OCI-LY3 (cell line): ENCODE results near the gene TULP1.

Source experiments
- EZH2phosphoT487 ChIP-seq: fragments of 200-600 bp; shearing (Covaris generic); IDR thresholded peaks from 2 replicates; pipeline ENCODE4 v1.6.1; 2018; ENCODE audit warnings: antibody characterized with exemption, mixed run types, low read depth
- TF ChIP-seq, protein P1 (sequence below): fragments of 200-600, 300-600 bp; sonication (generic); IDR thresholded peaks from 2 replicates; pipeline ENCODE4 v1.5.1; 2014; ENCODE audit warnings: antibody characterized with exemption, low read length, low read depth

DNA sequence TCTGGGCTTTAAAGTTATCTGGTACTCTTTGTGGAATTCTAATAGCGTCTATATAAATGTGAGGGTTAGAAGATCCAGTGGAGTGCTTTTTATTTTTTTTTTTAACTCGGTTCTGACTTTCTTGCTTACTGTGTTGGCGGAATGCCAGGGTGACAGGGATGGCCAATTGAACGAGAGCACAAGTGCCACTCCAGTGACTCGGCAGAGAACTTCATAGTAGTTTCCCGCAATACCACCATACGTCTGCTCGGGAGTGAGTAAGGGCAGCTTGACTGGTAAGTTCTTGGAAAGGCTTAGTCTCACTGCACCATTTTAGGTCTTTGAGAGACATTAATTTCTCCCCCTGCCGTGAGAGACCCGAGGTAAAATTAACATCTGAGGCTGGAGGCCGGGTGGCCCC lies 49.4 kb upstream of the TULP1 start:
- TF ChIP-seq, protein P1, sequence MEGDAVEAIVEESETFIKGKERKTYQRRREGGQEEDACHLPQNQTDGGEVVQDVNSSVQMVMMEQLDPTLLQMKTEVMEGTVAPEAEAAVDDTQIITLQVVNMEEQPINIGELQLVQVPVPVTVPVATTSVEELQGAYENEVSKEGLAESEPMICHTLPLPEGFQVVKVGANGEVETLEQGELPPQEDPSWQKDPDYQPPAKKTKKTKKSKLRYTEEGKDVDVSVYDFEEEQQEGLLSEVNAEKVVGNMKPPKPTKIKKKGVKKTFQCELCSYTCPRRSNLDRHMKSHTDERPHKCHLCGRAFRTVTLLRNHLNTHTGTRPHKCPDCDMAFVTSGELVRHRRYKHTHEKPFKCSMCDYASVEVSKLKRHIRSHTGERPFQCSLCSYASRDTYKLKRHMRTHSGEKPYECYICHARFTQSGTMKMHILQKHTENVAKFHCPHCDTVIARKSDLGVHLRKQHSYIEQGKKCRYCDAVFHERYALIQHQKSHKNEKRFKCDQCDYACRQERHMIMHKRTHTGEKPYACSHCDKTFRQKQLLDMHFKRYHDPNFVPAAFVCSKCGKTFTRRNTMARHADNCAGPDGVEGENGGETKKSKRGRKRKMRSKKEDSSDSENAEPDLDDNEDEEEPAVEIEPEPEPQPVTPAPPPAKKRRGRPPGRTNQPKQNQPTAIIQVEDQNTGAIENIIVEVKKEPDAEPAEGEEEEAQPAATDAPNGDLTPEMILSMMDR = no peak
- no peak for TF ChIP-seq EZH2phosphoT487
